Astrocyte (in vitro differentiated cells and primary cell): Measurements from ENCODE around the gene RNF180.

Source experiments
- EZH2 ChIP-seq: IDR thresholded peaks from 2 replicates; pipeline ENCODE4 v1.6.1; 2012; ENCODE audit warnings: mild to moderate bottlenecking, low read length, inconsistent platforms; ENCODE audit not compliant: insufficient read depth
- TF ChIP-seq, protein P1 (sequence below): IDR thresholded peaks from 2 replicates; pipeline ENCODE4 v1.5.1; 2011; ENCODE audit warnings: low read depth, mild to moderate bottlenecking, inconsistent platforms, low read length, moderate library complexity; ENCODE audit not compliant: insufficient read depth

DNA sequence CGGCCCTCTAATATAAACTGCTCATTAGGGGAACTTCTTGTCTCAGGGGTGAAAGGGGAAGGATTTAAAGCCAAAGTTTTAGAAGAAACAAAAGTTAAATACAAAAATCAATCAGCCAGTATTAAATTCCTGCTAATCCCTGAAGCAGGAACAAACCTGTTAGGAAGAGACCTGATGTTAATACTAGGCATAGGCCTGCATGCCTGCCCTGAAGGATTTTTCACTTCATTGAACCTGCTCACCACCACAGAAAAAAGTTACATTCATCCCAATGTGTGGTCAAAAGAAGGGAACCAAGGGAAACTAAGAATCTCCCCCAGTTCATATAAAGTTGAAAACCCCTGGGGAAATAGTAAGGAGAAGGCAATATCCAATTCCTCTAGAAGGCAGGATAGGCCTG is 9.4 kb upstream of the RNF180 start:
- TF ChIP-seq, protein P1, sequence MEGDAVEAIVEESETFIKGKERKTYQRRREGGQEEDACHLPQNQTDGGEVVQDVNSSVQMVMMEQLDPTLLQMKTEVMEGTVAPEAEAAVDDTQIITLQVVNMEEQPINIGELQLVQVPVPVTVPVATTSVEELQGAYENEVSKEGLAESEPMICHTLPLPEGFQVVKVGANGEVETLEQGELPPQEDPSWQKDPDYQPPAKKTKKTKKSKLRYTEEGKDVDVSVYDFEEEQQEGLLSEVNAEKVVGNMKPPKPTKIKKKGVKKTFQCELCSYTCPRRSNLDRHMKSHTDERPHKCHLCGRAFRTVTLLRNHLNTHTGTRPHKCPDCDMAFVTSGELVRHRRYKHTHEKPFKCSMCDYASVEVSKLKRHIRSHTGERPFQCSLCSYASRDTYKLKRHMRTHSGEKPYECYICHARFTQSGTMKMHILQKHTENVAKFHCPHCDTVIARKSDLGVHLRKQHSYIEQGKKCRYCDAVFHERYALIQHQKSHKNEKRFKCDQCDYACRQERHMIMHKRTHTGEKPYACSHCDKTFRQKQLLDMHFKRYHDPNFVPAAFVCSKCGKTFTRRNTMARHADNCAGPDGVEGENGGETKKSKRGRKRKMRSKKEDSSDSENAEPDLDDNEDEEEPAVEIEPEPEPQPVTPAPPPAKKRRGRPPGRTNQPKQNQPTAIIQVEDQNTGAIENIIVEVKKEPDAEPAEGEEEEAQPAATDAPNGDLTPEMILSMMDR: no peak
- TF ChIP-seq EZH2: no peak
